HepG2 (cell line): ENCODE data around the gene RHBG. TPM values are rescaled to one million over a fixed set of nuclear protein-coding genes. Genes with fewer than 3 reads are reported as not detected.

Experiments
- ATAC-seq: fragments of 200-7000 bp; cut with Tn5 transposase; 3 replicates; pipeline ENCODE4 v1.9.1; 2020; ENCODE audit warnings: mild to moderate bottlenecking, moderate library complexity
- BruUV-seq: library from RNA; stranded (reverse); fragments of 400-500 nt; replicated peaks from 2 replicates; lab custom pipeline; 2021; lab: Mats Ljungman, UMichigan
- CTCF ChIA-PET: fragments of 300-600 bp; formaldehyde crosslinking; extraction: SDS; loops from one replicate; lab custom pipeline; 2021; ENCODE audit warnings: low total read pairs, inconsistent platforms, low intra/inter-chr PET ratio; lab: Yijun Ruan, JAX
- POLR2A ChIA-PET: fragments of 350-600 bp; sonication (Branson Sonifier 250); formaldehyde crosslinking; loops from one replicate; lab custom pipeline; 2020; ENCODE audit warnings: antibody characterized with exemption, inconsistent platforms; lab: Yijun Ruan, JAX
- DNase-seq: peaks from one replicate; pipeline ENCODE4 v3.0.0-alpha.2; 2015; ENCODE audit warnings: low spot score
- FAIRE-seq: peaks from 3 replicates; lab custom pipeline; 2011; peaks lifted over from hg19 to GRCh38; lab: Jason Lieb, UNC
- H2AFZ ChIP-seq: one replicate; pipeline ENCODE4 v1.6.1; 2011; ENCODE audit warnings: low read length, inconsistent platforms
- H3K27ac ChIP-seq: fragments of 300-600 bp; 3 replicates; pipeline ENCODE4 v1.8.0; 2011; ENCODE audit warnings: mixed run types, mild to moderate bottlenecking, mixed read lengths, low read length, inconsistent platforms; ENCODE audit not compliant: insufficient read depth; ENCODE audit errors: extremely low read length
- H3K27me3 ChIP-seq, 2 experiments: fragments of 200-600 bp in 1 of 2; 2 replicates in 1 of 2; 3 replicates in 1 of 2; pipeline versions ENCODE4 v1.6.0 to v1.8.0; 2011; ENCODE audit warnings: low read length in 2 of 2, mild to moderate bottlenecking in 2 of 2, moderate library complexity in 2 of 2, inconsistent platforms in 1 of 2; ENCODE audit not compliant: insufficient read depth in 2 of 2, control insufficient read depth in 1 of 2
- H3K36me3 ChIP-seq, 2 experiments: fragments of 200-600 bp in 1 of 2; replicated peaks in 1 of 2; 2 replicates in 1 of 2; 3 replicates in 1 of 2; pipeline versions ENCODE4 v1.5.1 to v1.8.0; 2011; ENCODE audit warnings: low read length in 2 of 2, inconsistent platforms in 1 of 2; ENCODE audit not compliant: insufficient read depth in 2 of 2, control insufficient read depth in 1 of 2
- H3K4me1 ChIP-seq: 2 replicates; pipeline ENCODE4 v1.5.1; 2012; ENCODE audit warnings: low read length, inconsistent platforms; ENCODE audit not compliant: insufficient read depth
- H3K4me2 ChIP-seq: 2 replicates; pipeline ENCODE4 v1.6.0; 2011; ENCODE audit warnings: low read depth, low read length, inconsistent platforms
- H3K4me3 ChIP-seq, 3 experiments: fragments of 200-600 bp in 1 of 3; sonication (generic), shearing (Covaris generic) in 1 of 3; replicated peaks in 1 of 3; 2 replicates each; pipeline ENCODE4 v1.5.1; 2011 to 2016; ENCODE audit warnings: low read length in 3 of 3, inconsistent platforms in 2 of 3, low read depth in 2 of 3, mild to moderate bottlenecking in 2 of 3, control low read depth in 1 of 3, mixed read lengths in 1 of 3; ENCODE audit not compliant: insufficient read depth in 1 of 3
- H3K79me2 ChIP-seq: one replicate; pipeline ENCODE4 v1.6.1; 2011; ENCODE audit warnings: low read length, inconsistent platforms; ENCODE audit not compliant: insufficient read depth
- H3K9ac ChIP-seq: 2 replicates; pipeline ENCODE4 v1.6.0; 2011; ENCODE audit warnings: mild to moderate bottlenecking, low read depth, low read length, inconsistent platforms; ENCODE audit not compliant: insufficient read depth
- H3K9me3 ChIP-seq: 2 replicates; pipeline ENCODE4 v1.5.1; 2012; ENCODE audit warnings: mild to moderate bottlenecking, low read length
- H4K20me1 ChIP-seq: 2 replicates; pipeline ENCODE4 v1.6.0; 2011; ENCODE audit warnings: inconsistent platforms, mild to moderate bottlenecking, low read length, moderate library complexity; ENCODE audit not compliant: insufficient read depth
- BRF2 ChIP-seq: sonication (generic); formaldehyde crosslinking; IDR thresholded peaks from 2 replicates; pipeline ENCODE4 v1.8.1; 2022; ENCODE audit warnings: mild to moderate bottlenecking, missing genetic modification reagents
- CHD4 ChIP-seq: fragments of 200-600 bp; sonication (generic); IDR thresholded peaks from 2 replicates; pipeline ENCODE4 v1.7.0; 2017; ENCODE audit warnings: mild to moderate bottlenecking, low read length, borderline replicate concordance
- GMEB1 ChIP-seq: sonication (generic); formaldehyde crosslinking; IDR thresholded peaks from 2 replicates; pipeline ENCODE4 v1.5.1; 2020; ENCODE audit warnings: missing genetic modification reagents, mild to moderate bottlenecking, borderline replicate concordance
- GRHL1 ChIP-seq: sonication (generic); formaldehyde crosslinking; conservative IDR thresholded peaks from 2 replicates; pipeline ENCODE4 v1.8.0; 2022; ENCODE audit warnings: missing genetic modification reagents
- MBD4 ChIP-seq: IDR thresholded peaks from 2 replicates; pipeline ENCODE4 v1.6.1; 2012; ENCODE audit warnings: low read length, inconsistent platforms, borderline replicate concordance
- NRL ChIP-seq: sonication (generic); formaldehyde crosslinking; IDR thresholded peaks from 2 replicates; pipeline ENCODE4 v1.5.0; 2020; ENCODE audit warnings: missing genetic modification reagents, mild to moderate bottlenecking, moderate library complexity, borderline replicate concordance
- RAD51 ChIP-seq: fragments of 450-650 bp; IDR thresholded peaks from 2 replicates; pipeline ENCODE4 v1.6.1; 2016; ENCODE audit warnings: borderline replicate concordance
- TARDBP ChIP-seq: sonication (generic); formaldehyde crosslinking; IDR thresholded peaks from 2 replicates; pipeline ENCODE4 v1.8.0; 2022; ENCODE audit warnings: mild to moderate bottlenecking, missing genetic modification reagents
- ZEB1 ChIP-seq: IDR thresholded peaks from 2 replicates; pipeline ENCODE4 v1.6.1; 2012; ENCODE audit warnings: mild to moderate bottlenecking, low read depth, inconsistent platforms; ENCODE audit not compliant: insufficient replicate concordance
- ZFP82 ChIP-seq: sonication (generic); formaldehyde crosslinking; IDR thresholded peaks from 2 replicates; pipeline ENCODE4 v1.5.1; 2020; ENCODE audit warnings: mild to moderate bottlenecking, missing genetic modification reagents, borderline replicate concordance
- ZNF431 ChIP-seq: sonication (generic); formaldehyde crosslinking; IDR thresholded peaks from 2 replicates; pipeline ENCODE4 v1.9.0; 2022; ENCODE audit warnings: missing genetic modification reagents, low read depth, mild to moderate bottlenecking, borderline replicate concordance
- ZNF569 ChIP-seq: sonication (generic); formaldehyde crosslinking; IDR thresholded peaks from 2 replicates; pipeline ENCODE4 v1.5.0; 2020; ENCODE audit warnings: mild to moderate bottlenecking, missing genetic modification reagents, moderate library complexity, borderline replicate concordance
- ZNF570 ChIP-seq: sonication (generic); formaldehyde crosslinking; IDR thresholded peaks from 2 replicates; pipeline ENCODE4 v1.4.0; 2020; ENCODE audit warnings: mild to moderate bottlenecking, missing genetic modification reagents, borderline replicate concordance
- ZNF883 ChIP-seq: sonication (generic); formaldehyde crosslinking; IDR thresholded peaks from 2 replicates; pipeline ENCODE4 v1.5.1; 2020; ENCODE audit warnings: mild to moderate bottlenecking, missing genetic modification reagents; ENCODE audit errors: not compliant biosample characterization
- WGBS: methylation state at CpG from one replicate; pipeline ENCODE4 v1.1.6; 2017; ENCODE audit warnings: low lambda C conversion rate; 5-methylcytosine and 5-hydroxymethylcytosine counted together
- in situ Hi-C: cut with HindIII; loops from 2 replicates; pipeline ENCODE4 v1.10.0; 2017; ENCODE audit warnings: low pct_unique_long_range_greater_than_20kb; ENCODE audit not compliant: extremely low pct_ligation_motif_present
- intact Hi-C: fragments of 100-400 bp; cut with micrococcal nuclease; formaldehyde crosslinking; loops from one replicate; pipeline ENCODE4 v1.10.0; 2022; ENCODE audit not compliant: unreplicated experiment
- polyA plus RNA-seq, 8 experiments: library from polyadenylated mRNA; depleted of rRNA in 3 of 8; stranded (reverse) in 7 of 8; unstranded in 1 of 8; fragments of >200 nt; fragmentation: Illumina TruSeq in 4 of 8; extraction: Trizol in 4 of 8; gene quantifications; 2 replicates each; pipeline versions ENCODE4 v1.2.1 to v1.2.3, GENCODE V29; 2011 to 2016; ENCODE audit warnings: low read depth in 4 of 8, missing spikeins in 1 of 8, mixed read lengths in 1 of 8; ENCODE audit not compliant: insufficient read depth in 1 of 8
- total RNA-seq, 5 experiments: library from RNA; depleted of rRNA; stranded (reverse); fragments of >200 nt; fragmentation: Illumina TruSeq; extraction: Trizol; gene quantifications; 2 replicates each; pipeline ENCODE4 v1.2.3, GENCODE V29; 2016; ENCODE audit warnings: low read depth in 1 of 5
- TF ChIP-seq, protein P1 (sequence below): sonication (generic); formaldehyde crosslinking; IDR thresholded peaks from 2 replicates; pipeline ENCODE4 v1.4.0; 2020; ENCODE audit warnings: missing genetic modification reagents, borderline replicate concordance

The RHBG gene
- total and polyA plus RNA-seq, 2 of the 13 experiments (the other 11 are each of a cell fraction or from before 2014, with no cell fraction given), result 61.8 to 73.5 TPM

GRCh38 chr1:156346636-156347035, 22.4 kb upstream of the RHBG start:
- no TSS peak for BruUV-seq
- POLR2A ChIA-PET, result interaction anchor here (0.8 kb wide), 1 partner anchor 25 kb away, joined by 3 read pairs; no protein-coding TSS in a partner anchor
- WGBS, result 51% methylated on average over 2 of the region's 2 CpGs

DNA sequence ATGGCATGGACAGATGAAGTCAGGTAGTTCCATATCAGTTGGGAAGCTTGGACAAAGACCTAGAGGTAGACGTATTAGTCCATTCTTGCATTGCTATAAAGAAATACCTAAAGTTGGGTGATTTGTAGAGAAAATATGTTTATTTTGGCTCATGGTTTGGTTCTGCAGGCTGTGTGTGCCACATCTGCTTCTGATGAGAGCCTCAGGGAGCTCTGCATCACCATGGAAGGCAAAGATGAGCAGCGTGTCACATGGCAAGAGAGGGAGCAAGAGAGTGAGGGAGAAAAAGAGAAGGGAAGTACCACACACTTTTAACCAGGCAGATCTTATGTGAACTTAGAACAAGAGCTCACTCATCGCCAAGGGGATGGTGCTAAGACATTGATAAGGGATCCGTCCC, 21.7 kb upstream of the RHBG start:
- intact Hi-C loops (no loop called here), in situ Hi-C loops (no loop called here)
- ChIA-PET CTCF (no interaction called here), POLR2A (no interaction called here)
- no peaks in the 10 kb centered on the region for H3K27me3 ChIP-seq
- H2AFZ ChIP-seq, result no peak overlapping the region
- H4K20me1 ChIP-seq, result no peaks in the 10 kb centered on the region
- H3K9me3 ChIP-seq, result no peaks in the 10 kb centered on the region
- H3K36me3 ChIP-seq, result no peaks in the 10 kb centered on the region
- no peak for DNase-seq
- BruUV-seq, result no TSS peak
- 80% methylated on average over 4 of the region's 4 CpGs for WGBS
- no peaks in the 10 kb centered on the region for H3K79me2 ChIP-seq
- FAIRE-seq, result no peak
- H3K4me2 ChIP-seq, result no peak overlapping the region
- ATAC-seq, result no peak
- no peak overlapping the region for H3K27ac ChIP-seq
- H3K4me3 ChIP-seq, result no peak overlapping the region
- H3K9ac ChIP-seq, result no peak overlapping the region
- H3K4me1 ChIP-seq, result no peaks in the 10 kb centered on the region
- no peak for TF ChIP-seq MBD4
- TF ChIP-seq GMEB1 (CRISPR knock-in tag), result no peak
- TF ChIP-seq, protein P1, sequence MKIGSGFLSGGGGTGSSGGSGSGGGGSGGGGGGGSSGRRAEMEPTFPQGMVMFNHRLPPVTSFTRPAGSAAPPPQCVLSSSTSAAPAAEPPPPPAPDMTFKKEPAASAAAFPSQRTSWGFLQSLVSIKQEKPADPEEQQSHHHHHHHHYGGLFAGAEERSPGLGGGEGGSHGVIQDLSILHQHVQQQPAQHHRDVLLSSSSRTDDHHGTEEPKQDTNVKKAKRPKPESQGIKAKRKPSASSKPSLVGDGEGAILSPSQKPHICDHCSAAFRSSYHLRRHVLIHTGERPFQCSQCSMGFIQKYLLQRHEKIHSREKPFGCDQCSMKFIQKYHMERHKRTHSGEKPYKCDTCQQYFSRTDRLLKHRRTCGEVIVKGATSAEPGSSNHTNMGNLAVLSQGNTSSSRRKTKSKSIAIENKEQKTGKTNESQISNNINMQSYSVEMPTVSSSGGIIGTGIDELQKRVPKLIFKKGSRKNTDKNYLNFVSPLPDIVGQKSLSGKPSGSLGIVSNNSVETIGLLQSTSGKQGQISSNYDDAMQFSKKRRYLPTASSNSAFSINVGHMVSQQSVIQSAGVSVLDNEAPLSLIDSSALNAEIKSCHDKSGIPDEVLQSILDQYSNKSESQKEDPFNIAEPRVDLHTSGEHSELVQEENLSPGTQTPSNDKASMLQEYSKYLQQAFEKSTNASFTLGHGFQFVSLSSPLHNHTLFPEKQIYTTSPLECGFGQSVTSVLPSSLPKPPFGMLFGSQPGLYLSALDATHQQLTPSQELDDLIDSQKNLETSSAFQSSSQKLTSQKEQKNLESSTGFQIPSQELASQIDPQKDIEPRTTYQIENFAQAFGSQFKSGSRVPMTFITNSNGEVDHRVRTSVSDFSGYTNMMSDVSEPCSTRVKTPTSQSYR (CRISPR knock-in tag), result no peak
- TF ChIP-seq ZNF570 (CRISPR knock-in tag), result no peak
- TF ChIP-seq RAD51, result no peak
- no peak for TF ChIP-seq BRF2 (CRISPR knock-in tag)
- TF ChIP-seq GRHL1 (CRISPR knock-in tag), result no peak
- no peak for TF ChIP-seq ZNF883 (CRISPR knock-in tag)

More at GRCh38 chr1:156346636-156347035, 22.4 kb upstream of the RHBG start:
- CTCF ChIA-PET, result no interaction called here
- intact Hi-C loops (no loop called here), in situ Hi-C loops (no loop called here)
- Histone ChIP-seq H3K9me3 (no peaks in the 10 kb centered on the region), H3K36me3 (no peaks in the 10 kb centered on the region), H3K79me2 (no peaks in the 10 kb centered on the region), H3K4me3 (no peak overlapping the region), H3K27me3 (no peaks in the 10 kb centered on the region), H2AFZ (no peak overlapping the region), H3K4me2 (no peak overlapping the region), H3K27ac (no peak overlapping the region), H4K20me1 (no peaks in the 10 kb centered on the region), H3K9ac (no peak overlapping the region), H3K4me1 (no peaks in the 10 kb centered on the region)
- DNase-seq, result no peak
- no peak for FAIRE-seq
- no peak for ATAC-seq
- TF ChIP-seq ZFP82 (no peak), CHD4 (no peak), ZNF569 (no peak), ZNF431 (no peak), NRL (CRISPR knock-in tag) (no peak), TARDBP (CRISPR knock-in tag) (no peak), ZEB1 (no peak)
